Upper lobe of left lung (tissue), 4 donors: ENCODE results near the gene DYNLT5.

ENCODE experiments used
- CTCF ChIP-seq, 6 experiments: fragments of 450-650 bp in 4 of 6; fragments of 200-600 bp in 2 of 6; sonication (generic) in 2 of 6; IDR thresholded peaks; one replicate each; pipeline ENCODE4 v1.5.1; 2016 to 2019; ENCODE audit warnings: antibody characterized with exemption in 6 of 6
- EP300 ChIP-seq, 4 donors: sonication (generic); formaldehyde crosslinking; IDR thresholded peaks; one replicate each; pipeline ENCODE4 v1.5.1; 2017; ENCODE audit warnings: antibody characterized with exemption in 4 of 4, control low read depth in 2 of 4
- POLR2A ChIP-seq, 4 donors: fragments of 450-650 bp; IDR thresholded peaks; one replicate each; pipeline ENCODE4 v1.5.1; 2016 to 2017; ENCODE audit warnings: antibody characterized with exemption in 4 of 4, mild to moderate bottlenecking in 2 of 4
- POLR2AphosphoS5 ChIP-seq, 2 donors: sonication (generic); formaldehyde crosslinking; IDR thresholded peaks; one replicate each; pipeline ENCODE4 v1.5.1; 2017; ENCODE audit warnings: antibody characterized with exemption in 2 of 2

GRCh38 chr1:66729523-66729922 is 22.7 kb upstream of the DYNLT5 start:
- TF ChIP-seq CTCF (IDR thresholded peaks at IDR 0.05) (no peak), POLR2AphosphoS5 (IDR thresholded peaks at IDR 0.05) (no peak), POLR2A (IDR thresholded peaks at IDR 0.05) (no peak), EP300 (IDR thresholded peaks at IDR 0.05) (no peak)
